PC-9 (cell line): Measurements from ENCODE around the gene ACTN1. TPM values are rescaled to one million over a fixed set of nuclear protein-coding genes. Genes with fewer than 3 reads are reported as not detected.

ENCODE experiments used
- BruUV-seq: library from RNA; stranded (reverse); fragments of 400-500 nt; replicated peaks from 2 replicates; lab custom pipeline; 2021; lab: Mats Ljungman, UMichigan
- CTCF ChIA-PET: fragments of 300-600 bp; sonication (Branson Sonifier 250); formaldehyde crosslinking; loops from one replicate; lab custom pipeline; 2022; ENCODE audit warnings: antibody characterized with exemption; lab: Charles Lee
- POLR2A ChIA-PET: fragments of 300-600 bp; sonication (Branson Sonifier 250); formaldehyde crosslinking; loops from one replicate; lab custom pipeline; 2022; ENCODE audit warnings: antibody characterized with exemption; ENCODE audit not compliant: unreplicated experiment; lab: Charles Lee
- DNase-seq, 2 experiments: peaks; one replicate each; pipeline versions ENCODE4 v3.0.0 to v3.0.0-alpha.2; 2015 to 2022; ENCODE audit warnings: mixed read lengths in 1 of 2
- H2AFZ ChIP-seq: fragments of 200-600 bp; sonication (generic); 2 replicates; pipeline ENCODE4 v1.8.1; 2017; ENCODE audit warnings: antibody characterized with exemption
- H3F3A ChIP-seq: fragments of 200-600 bp; sonication (generic); 2 replicates; pipeline ENCODE4 v1.8.1; 2017; ENCODE audit warnings: antibody characterized with exemption, mild to moderate bottlenecking, low read depth; ENCODE audit not compliant: insufficient read depth
- H3K27ac ChIP-seq: fragments of 200-600 bp; sonication (generic); 2 replicates; pipeline ENCODE4 v1.6.1; 2016; ENCODE audit warnings: mixed run types
- H3K27me3 ChIP-seq: fragments of 200-600 bp; sonication (generic); 2 replicates; pipeline ENCODE4 v1.6.1; 2016; ENCODE audit warnings: low read depth, mixed run types; ENCODE audit not compliant: insufficient read depth
- H3K36me3 ChIP-seq: fragments of 200-600 bp; sonication (generic); 2 replicates; pipeline ENCODE4 v1.6.1; 2016; ENCODE audit warnings: low read depth, mixed run types
- H3K4me1 ChIP-seq: fragments of 200-600 bp; sonication (generic); replicated peaks from 2 replicates; pipeline ENCODE4 v1.6.1; 2016; ENCODE audit warnings: mixed run types; ENCODE audit not compliant: insufficient read depth
- H3K4me2 ChIP-seq: fragments of 200-600 bp; sonication (generic); 2 replicates; pipeline ENCODE4 v1.6.1; 2017; ENCODE audit warnings: mixed run types
- H3K4me3 ChIP-seq: fragments of 200-600 bp; sonication (generic); 2 replicates; pipeline ENCODE4 v1.6.1; 2016; ENCODE audit warnings: mixed run types
- H3K79me2 ChIP-seq: fragments of 200-600 bp; sonication (generic); 2 replicates; pipeline ENCODE4 v1.6.1; 2017; ENCODE audit warnings: low read depth, mixed run types
- H3K9me2 ChIP-seq: fragments of 200-600 bp; sonication (generic); 2 replicates; pipeline ENCODE4 v1.8.1; 2017; ENCODE audit warnings: mild to moderate bottlenecking; ENCODE audit not compliant: insufficient read depth
- H3K9me3 ChIP-seq: fragments of 200-600 bp; sonication (generic); 2 replicates; pipeline ENCODE4 v1.8.1; 2016; ENCODE audit warnings: low read depth; ENCODE audit not compliant: insufficient read depth
- H4K20me1 ChIP-seq: fragments of 200-600 bp; sonication (generic); 2 replicates; pipeline ENCODE4 v1.8.1; 2017; ENCODE audit not compliant: insufficient read depth
- CTCF ChIP-seq: fragments of 200-600 bp; sonication (generic); conservative IDR thresholded peaks from 2 replicates; pipeline ENCODE4 v1.6.1; 2017; ENCODE audit warnings: mixed run types, antibody characterized with exemption, mild to moderate bottlenecking, moderate library complexity
- EZH2 ChIP-seq: fragments of 200-600 bp; sonication (generic); IDR thresholded peaks from 2 replicates; pipeline ENCODE4 v1.8.0; 2017; ENCODE audit warnings: antibody characterized with exemption, low read depth
- intact Hi-C: fragments of 100-400 bp; cut with micrococcal nuclease; formaldehyde crosslinking; loops from one replicate; pipeline ENCODE4 v1.10.0; 2022; ENCODE audit not compliant: unreplicated experiment
- total RNA-seq: library from RNA; stranded (reverse); gene quantifications from 2 replicates; pipeline ENCODE4 v1.2.3, GENCODE V29; 2021

The ACTN1 gene
- total RNA-seq, 1 experiment from 2014 or later: 314 TPM

GRCh38 chr14:68834816-68835215 lies 144.3 kb downstream of the ACTN1 start:
- H3K27ac ChIP-seq: no peak overlapping the region
- no peak overlapping the region for H3K4me2 ChIP-seq
- no peak overlapping the region for H2AFZ ChIP-seq
- H4K20me1 ChIP-seq: no peaks in the 10 kb centered on the region
- 0 out of 2 replicates have a peak, but pooled peaks cover 3% of the 10 kb centered on the region for H3F3A ChIP-seq
- DNase-seq: no peak
- POLR2A ChIA-PET: no interaction called here
- BruUV-seq: no TSS peak
- CTCF ChIA-PET: no interaction called here
- no peak overlapping the region for H3K4me3 ChIP-seq
- H3K36me3 ChIP-seq: peaks cover 19% of the 10 kb centered on the region
- H3K9me2 ChIP-seq: no peaks in the 10 kb centered on the region
- TF ChIP-seq EZH2: no peak
- no peak for TF ChIP-seq CTCF
- intact Hi-C loops: no loop called here
- H3K27me3 ChIP-seq: no peaks in the 10 kb centered on the region
- no peaks in the 10 kb centered on the region for H3K4me1 ChIP-seq
- H3K79me2 ChIP-seq: no peaks in the 10 kb centered on the region
- peaks cover 18% of the 10 kb centered on the region for H3K9me3 ChIP-seq

- Histone ChIP-seq H3K9me3 (peaks cover 5% of the 10 kb centered on the region; the same call in 1 of the 2 replicates), H2AFZ (no peak overlapping the region), H3K4me2 (no peak overlapping the region), H3K4me1 (no peaks in the 10 kb centered on the region), H3K9me2 (no peaks in the 10 kb centered on the region), H3F3A (no peaks in the 10 kb centered on the region), H3K36me3 (no peaks in the 10 kb centered on the region), H3K27ac (no peak overlapping the region), H4K20me1 (no peaks in the 10 kb centered on the region), H3K79me2 (no peaks in the 10 kb centered on the region), H3K27me3 (no peaks in the 10 kb centered on the region), H3K4me3 (no peak overlapping the region)
- ChIA-PET CTCF (no interaction called here), POLR2A (no interaction called here)
- TF ChIP-seq EZH2 (no peak), CTCF (no peak)
- BruUV-seq: no TSS peak
- intact Hi-C loops: no loop called here
- no peak for DNase-seq
These were observed 150.4 kb downstream of the ACTN1 start for GRCh38 chr14:68828698-68829097.

GRCh38 chr14:68825729-68826128 lies 153.4 kb downstream of the ACTN1 start:
- Histone ChIP-seq H3K9me3 (peaks cover 5% of the 10 kb centered on the region; the same call in 1 of the 2 replicates), H3K27ac (no peak overlapping the region), H3K4me1 (no peaks in the 10 kb centered on the region), H3K27me3 (no peaks in the 10 kb centered on the region), H3K79me2 (no peaks in the 10 kb centered on the region), H2AFZ (no peak overlapping the region), H3K4me2 (no peak overlapping the region), H4K20me1 (no peaks in the 10 kb centered on the region), H3K4me3 (no peak overlapping the region), H3K9me2 (no peaks in the 10 kb centered on the region), H3F3A (no peaks in the 10 kb centered on the region), H3K36me3 (no peaks in the 10 kb centered on the region)
- no peak for DNase-seq
- TF ChIP-seq EZH2: no peak
- no peak for TF ChIP-seq CTCF
- no TSS peak for BruUV-seq
- intact Hi-C loops: loop anchor here (2.0 kb wide), 1 partner anchor 885 kb away; no protein-coding TSS in a partner anchor
- CTCF ChIA-PET: interaction anchor here (0.6 to 1.1 kb wide), 2 partner anchors 575 to 885 kb away, joined by 3 read pairs; no protein-coding TSS in a partner anchor
- POLR2A ChIA-PET: no interaction called here
